Mesothelial cell of epicardium (in vitro differentiated cells): ENCODE measurements around the gene MBTD1. TPM values are rescaled to one million over a fixed set of nuclear protein-coding genes. Genes with fewer than 3 reads are reported as not detected.
A peak's percentile ranks its signal among the peaks of the same experiment; 100 is the strongest.

Experiments used
- DNase-seq, 2 experiments: peaks; one replicate each; pipeline ENCODE4 v3.0.0; 2021; ENCODE audit warnings: low spot score in 2 of 2; ENCODE audit not compliant: unreplicated experiment in 2 of 2
- H3K27ac Mint-ChIP-seq: 2 replicates; pipeline ENCODE4 v1.8.0; 2021; ENCODE audit warnings: mixed read lengths
- H3K27me3 Mint-ChIP-seq: 2 replicates; pipeline ENCODE4 v1.8.0; 2021; ENCODE audit warnings: low read depth, mixed read lengths
- H3K36me3 Mint-ChIP-seq: 2 replicates; pipeline ENCODE4 v1.8.0; 2021; ENCODE audit warnings: mixed read lengths
- H3K4me1 Mint-ChIP-seq: 2 replicates; pipeline ENCODE4 v1.8.0; 2021; ENCODE audit warnings: mixed read lengths
- H3K4me3 Mint-ChIP-seq: 2 replicates; pipeline ENCODE4 v1.8.0; 2021; ENCODE audit warnings: mild to moderate bottlenecking, moderate library complexity, mixed read lengths
- H3K9me3 Mint-ChIP-seq: 2 replicates; pipeline ENCODE4 v1.8.0; 2021; ENCODE audit warnings: mixed read lengths
- total RNA-seq: library from RNA; stranded (reverse); gene quantifications from 3 replicates; pipeline ENCODE4 v1.2.1, GENCODE V29; 2021
- TF ChIP-seq, protein P1 (sequence below): fragments of 200-600 bp; sonication (generic); IDR thresholded peaks from one replicate; pipeline ENCODE4 v1.5.0; 2021; ENCODE audit warnings: antibody characterized with exemption; ENCODE audit not compliant: unreplicated experiment

The MBTD1 gene
- total RNA-seq, 1 donor from 2014 or later = 43.0 TPM

DNA sequence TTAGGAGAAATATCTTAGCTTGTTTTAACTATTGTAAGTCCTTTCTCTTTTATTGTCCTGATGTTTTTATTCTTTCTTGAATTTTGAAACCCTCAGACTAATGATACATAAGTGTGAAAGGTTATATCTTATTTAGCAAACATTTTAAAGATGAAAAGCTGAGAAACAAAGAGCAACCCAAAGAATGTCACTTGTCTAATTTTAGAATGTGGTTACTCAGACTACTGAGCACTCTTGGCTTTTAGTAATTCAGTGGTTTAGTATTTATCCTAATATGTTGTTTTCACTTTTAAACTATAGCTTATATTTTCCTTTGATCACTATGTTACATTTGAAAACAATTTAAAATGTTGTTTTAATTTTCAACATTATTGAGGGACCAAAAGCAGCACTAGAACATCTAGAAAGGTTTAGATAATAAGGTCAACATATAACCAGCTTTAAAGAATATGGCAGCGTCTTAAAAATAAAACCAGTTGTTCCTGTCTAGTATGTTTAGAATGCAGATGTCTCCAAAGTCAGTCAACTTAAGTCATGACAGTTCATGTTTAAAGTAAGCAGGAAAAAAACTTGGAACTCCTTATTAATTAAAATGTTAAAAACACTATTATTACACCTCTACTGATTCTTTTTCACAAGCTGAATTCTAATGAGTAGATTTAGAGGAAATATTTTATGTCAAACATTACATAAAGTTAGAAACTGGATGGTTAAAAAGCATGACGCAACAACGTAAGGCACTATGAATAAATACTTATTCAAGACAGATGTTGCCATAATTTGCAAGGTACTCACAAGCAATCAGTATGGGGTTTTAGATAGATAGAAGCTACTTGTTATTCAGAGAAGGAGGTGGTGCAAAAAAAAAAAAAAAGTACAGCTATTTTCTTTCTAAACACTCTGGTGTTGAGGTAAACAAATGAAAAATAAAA, 2.4 kb downstream of the MBTD1 start:
- Mint-ChIP-seq H3K36me3 (peaks cover 14% of the 10 kb centered on the region), H3K9me3 (no peaks in the 10 kb centered on the region), H3K27me3 (no peaks in the 10 kb centered on the region), H3K4me3 (peak overlapping the region; percentile 92), H3K4me1 (peaks cover 36% of the 10 kb centered on the region), H3K27ac (no peak overlapping the region)
- TF ChIP-seq, protein P1, sequence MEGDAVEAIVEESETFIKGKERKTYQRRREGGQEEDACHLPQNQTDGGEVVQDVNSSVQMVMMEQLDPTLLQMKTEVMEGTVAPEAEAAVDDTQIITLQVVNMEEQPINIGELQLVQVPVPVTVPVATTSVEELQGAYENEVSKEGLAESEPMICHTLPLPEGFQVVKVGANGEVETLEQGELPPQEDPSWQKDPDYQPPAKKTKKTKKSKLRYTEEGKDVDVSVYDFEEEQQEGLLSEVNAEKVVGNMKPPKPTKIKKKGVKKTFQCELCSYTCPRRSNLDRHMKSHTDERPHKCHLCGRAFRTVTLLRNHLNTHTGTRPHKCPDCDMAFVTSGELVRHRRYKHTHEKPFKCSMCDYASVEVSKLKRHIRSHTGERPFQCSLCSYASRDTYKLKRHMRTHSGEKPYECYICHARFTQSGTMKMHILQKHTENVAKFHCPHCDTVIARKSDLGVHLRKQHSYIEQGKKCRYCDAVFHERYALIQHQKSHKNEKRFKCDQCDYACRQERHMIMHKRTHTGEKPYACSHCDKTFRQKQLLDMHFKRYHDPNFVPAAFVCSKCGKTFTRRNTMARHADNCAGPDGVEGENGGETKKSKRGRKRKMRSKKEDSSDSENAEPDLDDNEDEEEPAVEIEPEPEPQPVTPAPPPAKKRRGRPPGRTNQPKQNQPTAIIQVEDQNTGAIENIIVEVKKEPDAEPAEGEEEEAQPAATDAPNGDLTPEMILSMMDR = no peak
- no peak for DNase-seq

DNA sequence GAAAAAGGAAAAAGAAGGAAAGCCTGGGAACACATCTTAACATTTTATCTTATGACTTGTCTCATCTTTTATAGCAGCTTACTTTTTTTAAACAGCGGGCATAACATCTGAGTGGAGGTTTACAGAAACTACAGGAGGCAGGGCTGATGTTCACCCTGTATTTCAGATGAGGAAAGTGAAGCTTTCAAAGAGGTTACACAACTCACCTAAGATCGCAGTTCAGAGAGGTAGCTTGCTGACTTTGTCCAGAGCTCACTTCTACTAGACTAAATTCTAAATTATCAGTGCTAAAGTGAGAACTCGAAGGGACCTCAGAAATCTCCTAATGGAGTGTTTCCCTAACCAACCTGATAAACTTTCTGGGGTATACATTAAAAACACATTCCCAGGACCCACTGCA, 3.7 kb downstream of the MBTD1 start:
- Mint-ChIP-seq H3K4me3 (no peak overlapping the region), H3K36me3 (peaks cover 26% of the 10 kb centered on the region), H3K27me3 (no peaks in the 10 kb centered on the region), H3K27ac (no peak overlapping the region), H3K9me3 (peaks cover 9% of the 10 kb centered on the region), H3K4me1 (peaks cover 28% of the 10 kb centered on the region)
- DNase-seq = no peak
- TF ChIP-seq, protein P1 = no peak

DNA sequence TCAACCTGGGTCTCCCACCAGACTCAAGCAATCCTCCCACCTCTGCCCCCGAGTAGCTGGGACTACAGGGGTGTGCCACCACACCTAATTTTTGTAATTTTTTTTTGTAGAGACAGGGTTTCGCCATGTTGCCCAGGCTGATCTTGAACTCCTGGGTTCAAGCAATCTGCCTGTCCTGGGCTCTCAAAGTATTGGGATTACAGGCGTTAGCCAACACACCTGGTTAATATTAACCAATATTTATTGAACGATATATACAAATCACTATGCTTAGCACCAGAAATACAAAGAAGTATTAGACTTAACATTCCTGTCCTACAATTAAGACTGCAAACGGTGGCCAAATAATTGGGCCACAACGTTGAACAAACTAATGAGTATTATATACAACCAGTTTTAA, 4.2 kb downstream of the MBTD1 start:
- peaks cover 31% of the 10 kb centered on the region for H3K36me3 Mint-ChIP-seq

DNA sequence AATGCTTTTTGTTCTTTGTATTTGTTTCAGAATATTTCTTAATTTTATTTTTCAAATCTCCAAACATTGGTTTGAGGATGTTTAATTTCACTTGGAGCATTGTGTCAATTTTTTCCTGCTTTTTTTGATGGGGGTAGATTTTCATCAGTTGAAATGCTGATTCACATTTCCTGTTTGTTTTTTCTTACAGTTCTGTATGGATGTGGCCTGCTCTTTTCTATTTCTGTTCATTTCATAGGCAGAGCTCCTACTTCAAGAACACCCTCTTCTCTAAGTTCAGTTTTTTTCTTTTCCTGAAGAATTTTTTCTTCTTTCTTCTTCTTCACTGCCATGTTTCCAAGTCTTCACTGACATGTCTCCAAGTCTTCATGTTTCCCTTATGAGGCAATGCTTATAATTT, 8.8 kb downstream of the MBTD1 start:
- peaks cover 2% of the 10 kb centered on the region for H3K4me1 Mint-ChIP-seq
- peaks cover 38% of the 10 kb centered on the region for H3K9me3 Mint-ChIP-seq
- no peak for DNase-seq
- TF ChIP-seq, protein P1 = no peak
- no peaks in the 10 kb centered on the region for H3K27me3 Mint-ChIP-seq
- no peak overlapping the region for H3K4me3 Mint-ChIP-seq
- no peak overlapping the region for H3K27ac Mint-ChIP-seq
- H3K36me3 Mint-ChIP-seq = peaks cover 51% of the 10 kb centered on the region

More for the DNA sequence above, 4.2 kb downstream of the MBTD1 start:
- TF ChIP-seq, protein P1 = no peak
- no peak for DNase-seq
- Mint-ChIP-seq H3K4me3 (no peak overlapping the region), H3K4me1 (peaks cover 28% of the 10 kb centered on the region), H3K9me3 (peaks cover 14% of the 10 kb centered on the region), H3K27ac (no peak overlapping the region), H3K27me3 (no peaks in the 10 kb centered on the region)

DNA sequence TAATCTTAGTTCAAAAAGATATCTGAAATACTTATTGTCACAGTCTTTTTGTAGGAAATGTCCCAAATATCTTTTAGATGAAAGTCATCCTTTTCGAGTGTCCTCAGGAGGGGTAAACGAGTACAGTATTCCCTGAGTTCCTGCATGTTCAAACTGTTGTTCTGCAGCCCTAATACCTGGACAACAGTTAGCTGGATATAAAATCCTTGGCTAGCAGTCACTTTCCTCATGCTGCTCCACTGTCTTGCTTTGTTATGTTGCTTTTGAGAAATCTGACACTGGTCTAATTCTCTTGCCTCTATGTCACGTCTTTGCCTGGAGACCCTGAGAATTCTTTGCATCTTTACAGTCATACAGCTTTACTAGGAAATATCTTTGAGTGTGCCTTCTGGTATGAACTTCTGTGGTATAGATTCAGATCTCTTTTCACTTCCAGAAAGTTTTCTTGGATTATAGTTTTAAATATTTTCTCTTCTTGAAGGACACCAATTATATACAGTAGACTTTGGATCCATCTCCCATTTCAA, 9.5 kb downstream of the MBTD1 start:
- TF ChIP-seq, protein P1 = no peak
- Mint-ChIP-seq H3K27me3 (no peaks in the 10 kb centered on the region), H3K4me3 (no peak overlapping the region), H3K9me3 (peaks cover 38% of the 10 kb centered on the region), H3K27ac (no peak overlapping the region), H3K36me3 (peaks cover 51% of the 10 kb centered on the region), H3K4me1 (no peaks in the 10 kb centered on the region)
- DNase-seq = no peak
